ENCODE data around the gene CRYL1.
"Not testable (repeated sequence)": the region's sequence is repeated elsewhere in the genome, so short reads cannot be mapped to it uniquely, and the experiment has no call there.

The CRYL1 gene

GRCh38 chr13:20446405-20446804 lies 79.3 kb downstream of the CRYL1 start:
- DNase-seq: no peak

- DNase-seq: no peak
Observed at GRCh38 chr13:20442798-20443381, 82.8 kb downstream of the CRYL1 start.

DNA sequence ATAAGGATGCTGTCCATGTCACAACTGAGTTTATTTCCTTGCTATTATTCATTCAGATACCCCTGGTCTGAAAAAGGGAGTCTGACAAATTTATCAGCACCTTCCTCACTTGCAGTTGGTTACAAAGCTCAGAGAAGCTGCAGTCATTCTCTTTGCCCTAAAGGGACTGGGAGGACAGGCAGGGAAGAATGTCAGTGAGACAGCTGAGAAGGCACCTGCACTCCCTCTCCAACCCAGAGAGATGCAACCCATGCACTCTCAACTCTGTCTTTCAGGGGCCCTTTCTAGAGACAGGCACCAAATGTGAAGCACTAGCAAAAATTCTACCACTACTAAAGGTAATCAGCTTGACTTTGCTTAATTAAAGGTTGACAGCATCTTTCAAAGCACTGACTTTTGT lies 83.3 kb downstream of the CRYL1 start:
- DNase-seq: no peak

DNA sequence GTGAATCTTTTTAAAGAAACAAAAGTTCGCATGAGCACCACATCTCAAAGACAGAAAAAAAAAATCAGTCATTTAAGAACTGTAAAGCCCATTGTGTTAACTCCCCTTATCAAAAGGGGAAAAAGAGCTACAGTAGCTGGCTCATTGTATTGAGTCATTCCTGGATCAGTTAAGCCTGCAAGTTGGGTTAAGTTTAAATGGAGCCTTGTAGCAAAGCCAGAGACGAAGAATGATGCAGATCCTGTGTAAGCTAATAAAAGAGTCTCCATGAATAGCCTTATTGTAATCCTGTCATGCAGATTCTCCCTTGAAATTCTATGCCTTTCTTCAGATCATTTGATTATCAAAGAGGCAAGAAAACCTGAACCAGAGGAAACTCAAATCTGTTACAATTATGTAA lies 83.8 kb downstream of the CRYL1 start:
- DNase-seq: no peak

DNA sequence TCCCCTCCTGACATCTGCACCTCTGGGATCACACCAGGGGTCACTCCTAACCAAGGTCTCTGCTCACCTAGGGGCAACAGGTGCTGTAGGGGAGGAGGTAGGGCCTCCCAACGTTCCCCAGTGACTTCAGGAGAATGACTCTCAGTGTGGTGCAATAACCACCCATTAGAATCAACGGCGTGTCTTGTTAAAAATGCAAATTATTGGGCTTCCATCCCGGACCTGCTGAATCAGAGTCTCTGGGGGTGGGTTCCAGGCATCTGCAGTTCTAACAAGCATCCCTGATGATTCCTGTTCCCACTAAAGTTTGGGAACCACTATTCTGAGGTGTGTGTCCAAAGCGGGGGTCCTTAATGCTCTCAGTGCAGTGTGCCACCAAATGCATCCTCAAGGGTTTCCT lies 84.6 kb downstream of the CRYL1 start:
- no peak for DNase-seq

GRCh38 chr13:20439261-20439660 lies 86.4 kb downstream of the CRYL1 start:
- DNase-seq: no peak

DNA sequence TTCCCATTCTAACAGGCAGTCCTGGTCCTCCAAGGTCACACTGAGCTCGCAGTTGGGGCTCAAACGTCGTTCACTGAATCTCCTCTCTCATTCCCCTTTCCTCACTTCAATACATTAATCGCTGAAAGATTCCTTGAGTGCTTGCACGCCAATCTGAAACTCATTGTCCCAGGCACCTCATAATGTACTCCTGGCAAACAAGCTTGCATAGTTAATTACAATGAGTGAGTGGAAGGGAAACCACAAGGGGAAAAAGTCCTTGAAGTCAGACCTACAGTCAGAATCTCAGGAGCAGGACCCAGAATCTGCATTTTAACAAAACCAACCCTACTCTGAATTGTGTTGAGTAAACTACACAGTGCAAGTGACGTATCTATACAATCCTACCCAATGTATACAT lies 86.9 kb downstream of the CRYL1 start:
- no peak for DNase-seq

GRCh38 chr13:20436505-20436904 lies 89.2 kb downstream of the CRYL1 start:
- no peak for DNase-seq

GRCh38 chr13:20435616-20436368 lies 89.9 kb downstream of the CRYL1 start:
- DNase-seq: no peak

- DNase-seq: not testable (repeated sequence)
Observed at GRCh38 chr13:20434210-20434609, 91.4 kb downstream of the CRYL1 start.

GRCh38 chr13:20431687-20432384 lies 93.8 kb downstream of the CRYL1 start:
- no peak for DNase-seq

- DNase-seq: no peak
Observed at GRCh38 chr13:20431080-20431479, 94.6 kb downstream of the CRYL1 start.

GRCh38 chr13:20430296-20430695 lies 95.4 kb downstream of the CRYL1 start:
- DNase-seq: no peak

DNA sequence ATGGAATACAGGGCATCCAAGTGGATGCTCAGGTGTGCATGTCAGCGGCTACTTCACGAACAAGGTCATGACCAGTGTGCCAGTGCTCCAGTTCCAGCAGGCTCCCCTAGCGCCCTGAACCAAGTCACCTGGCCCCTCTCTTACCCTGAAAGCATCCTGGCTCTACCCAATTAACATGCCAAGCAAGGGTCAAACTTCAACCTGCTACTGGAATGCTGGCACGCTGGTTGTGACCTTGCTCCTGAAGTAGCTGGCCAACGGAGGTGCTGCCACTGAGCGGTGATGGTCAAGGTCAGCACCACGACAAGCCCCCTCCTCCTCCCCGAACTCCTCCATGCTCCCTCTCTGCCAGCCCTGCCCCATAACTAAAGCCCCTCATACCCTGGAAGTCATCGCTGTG lies 96.0 kb downstream of the CRYL1 start:
- no peak for DNase-seq

- no peak for DNase-seq
Observed at GRCh38 chr13:20428666-20429644, 96.7 kb downstream of the CRYL1 start.

- no peak for DNase-seq
Observed at GRCh38 chr13:20426766-20427448, 98.8 kb downstream of the CRYL1 start.

DNA sequence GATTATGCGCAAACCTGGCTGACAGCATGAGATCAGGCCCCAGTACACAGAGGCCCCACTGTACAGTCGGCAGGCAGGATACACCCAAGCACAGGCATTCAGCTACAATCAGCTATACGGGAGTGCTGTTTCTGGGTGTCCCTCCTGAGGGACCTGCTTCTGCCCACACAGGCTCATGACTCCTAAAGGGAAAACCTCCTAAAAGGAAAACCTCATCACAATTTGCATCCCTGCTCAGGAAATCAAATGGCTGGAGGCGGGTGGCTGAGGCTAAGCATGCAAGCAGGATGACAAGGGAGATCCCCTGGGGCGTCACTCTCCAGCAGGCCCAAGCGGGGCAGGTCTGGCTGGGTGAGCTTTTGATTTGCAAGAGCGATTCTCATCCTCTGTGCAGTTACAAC lies 99.8 kb downstream of the CRYL1 start:
- no peak for DNase-seq

DNA sequence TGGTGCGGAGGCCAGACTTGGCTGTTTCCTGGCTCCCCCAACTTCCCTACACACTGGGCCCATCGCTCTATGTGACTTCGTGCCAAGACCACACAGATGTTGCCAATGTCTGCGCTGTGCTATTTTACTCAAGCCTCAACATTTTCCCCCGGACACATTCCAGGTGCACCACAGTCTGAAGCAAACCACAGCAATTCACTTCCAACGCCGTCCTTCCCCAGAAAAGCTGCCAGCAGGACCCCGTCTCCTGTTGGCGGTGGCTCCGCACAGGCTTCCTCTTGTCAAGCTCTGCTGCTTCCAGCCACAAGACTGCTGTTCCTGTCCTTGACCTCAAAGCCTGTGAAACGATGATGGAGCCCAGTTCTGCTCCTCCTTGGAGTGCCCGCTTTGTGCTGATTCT lies 100.7 kb downstream of the CRYL1 start:
- DNase-seq: no peak

DNA sequence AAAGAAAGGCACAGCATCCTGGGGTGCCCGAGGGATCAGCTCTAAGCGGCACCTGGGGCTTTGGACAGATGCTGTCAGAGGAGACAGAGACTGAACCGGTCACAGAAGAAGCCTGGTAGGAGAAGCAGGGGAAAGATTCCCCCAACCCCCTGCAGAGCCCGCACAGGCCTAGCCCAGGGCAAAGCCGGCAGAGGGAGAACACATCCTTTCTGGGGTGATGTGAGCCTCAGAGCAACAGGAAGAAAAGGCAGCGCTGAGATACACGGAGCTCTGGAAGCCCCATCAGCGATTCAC lies 101.2 kb downstream of the CRYL1 start:
- no peak for DNase-seq

DNA sequence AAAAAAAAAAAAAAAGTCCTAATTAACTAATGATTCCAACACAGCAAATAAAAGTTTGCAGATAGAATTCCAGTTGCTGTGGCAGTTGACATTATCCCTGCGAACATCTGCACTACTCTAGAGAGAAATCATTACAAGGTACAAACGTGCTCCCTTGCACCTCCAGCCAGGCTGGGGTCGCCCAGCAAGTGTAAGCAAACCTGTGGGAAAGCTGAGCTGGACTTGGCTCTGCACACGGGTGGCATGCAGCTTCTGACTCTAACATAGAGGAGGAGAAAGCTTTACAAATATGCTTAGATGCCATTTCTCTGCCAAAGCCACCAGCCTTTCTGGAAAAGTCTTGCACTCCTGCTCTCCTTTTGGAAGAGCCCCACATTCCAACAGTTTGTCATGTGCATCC lies 103.3 kb downstream of the CRYL1 start:
- DNase-seq: no peak

DNA sequence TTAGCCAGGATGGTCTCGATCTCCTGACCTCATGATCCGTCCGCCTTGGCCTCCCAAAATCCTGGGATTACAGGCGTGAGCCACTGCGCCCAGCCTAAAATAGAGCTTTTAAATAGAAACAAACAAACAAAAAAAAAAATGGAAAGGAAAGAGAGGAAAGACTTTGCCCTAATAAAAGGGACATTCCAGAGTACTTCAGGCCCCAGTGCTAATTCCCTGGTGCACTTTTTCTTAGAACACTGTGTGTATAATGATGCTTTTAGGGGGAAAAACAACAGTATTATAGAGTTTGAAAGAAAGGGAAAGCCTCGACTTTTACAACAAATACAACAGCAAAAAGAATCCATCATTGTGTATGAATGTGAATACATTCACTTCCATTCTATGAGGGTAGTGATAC lies 104.7 kb downstream of the CRYL1 start:
- no peak for DNase-seq

DNA sequence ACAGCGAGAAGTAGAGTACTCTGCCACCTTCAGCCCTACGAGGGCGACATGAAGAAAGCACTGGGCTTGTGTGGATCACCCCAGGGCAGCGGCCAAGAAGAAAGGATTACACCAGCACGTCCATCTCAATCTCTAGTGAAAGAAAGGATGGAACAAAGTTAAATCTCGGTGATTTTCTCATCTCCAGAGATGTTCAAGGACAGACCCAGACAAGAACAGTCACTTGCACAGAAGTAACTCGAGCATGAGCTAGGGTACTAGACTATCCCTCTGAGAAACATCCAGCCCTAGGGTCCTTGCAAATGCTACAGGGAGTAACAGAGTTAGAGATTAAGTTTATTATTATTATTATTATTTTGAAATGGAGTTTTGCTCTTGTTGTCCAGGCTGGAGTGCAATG lies 106.7 kb downstream of the CRYL1 start:
- DNase-seq: no peak
